Measurements from ENCODE around the gene ETV6.

DNA sequence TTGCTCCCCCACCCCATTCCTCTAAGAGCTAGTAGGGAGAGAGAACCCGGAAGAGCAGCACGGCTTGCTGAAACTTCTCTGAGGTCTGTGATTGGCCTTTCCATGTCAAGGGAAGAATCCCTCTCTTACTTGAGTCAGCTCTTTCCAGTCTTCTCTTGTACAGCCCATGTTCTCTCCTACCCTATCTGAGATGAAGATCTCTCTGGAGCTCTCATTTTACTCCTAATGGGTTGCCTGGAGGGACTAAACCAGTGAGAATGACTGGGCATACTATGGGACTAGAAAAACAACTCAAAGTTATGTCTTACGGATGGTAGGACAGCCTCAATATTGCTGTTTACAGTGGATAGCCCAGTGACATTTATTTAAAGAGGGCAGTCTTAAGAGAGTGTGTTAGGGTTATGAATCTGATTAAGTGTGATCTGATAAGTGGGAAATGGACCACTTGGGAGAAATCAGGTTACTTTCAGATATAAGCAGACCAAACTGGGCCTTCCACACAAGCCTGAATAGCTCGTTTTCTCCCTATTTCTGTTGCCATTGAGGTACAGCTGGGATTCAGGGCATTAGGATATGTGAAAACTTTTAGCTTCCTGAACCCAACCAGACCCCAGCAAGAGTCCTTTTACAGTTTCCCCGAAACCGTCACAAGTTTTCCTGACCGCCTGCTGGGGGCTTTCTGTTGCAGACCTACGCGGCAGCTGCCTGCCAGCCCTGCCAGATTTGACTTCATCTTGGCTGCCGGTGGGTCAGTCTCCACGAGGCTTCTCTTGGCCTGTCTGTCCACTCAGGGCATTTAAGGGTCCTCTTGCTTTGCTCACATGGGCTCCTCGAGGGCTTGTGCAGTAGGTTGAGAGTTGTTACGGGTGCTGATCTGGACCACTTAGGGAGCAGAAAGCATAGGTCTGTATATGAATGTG is 16.9 kb downstream of the ETV6 start:
- TF ChIP-seq YY1 (IDR thresholded peaks at IDR 0.05; ENCODE audit: insufficient read depth, insufficient read length), result no peak
- TF ChIP-seq SUZ12 (IDR thresholded peaks at IDR 0.05; ENCODE audit: extremely low read depth, insufficient read depth, insufficient read length), result no peak
- no peak for TF ChIP-seq ZNF274 (IDR thresholded peaks at IDR 0.05; ENCODE audit: low read depth, low read length)
